OCI-LY7 (cell line): ENCODE results near the gene CERS6. TPM values are rescaled to one million over a fixed set of nuclear protein-coding genes. Genes with fewer than 3 reads are reported as not detected.

Experiments used
- BruUV-seq: library from RNA; stranded (reverse); fragments of 400-500 nt; replicated peaks from 2 replicates; lab custom pipeline; 2021; lab: Mats Ljungman, UMichigan
- CTCF ChIA-PET: fragments of 300-600 bp; sonication (Branson Sonifier 250); formaldehyde crosslinking; loops from one replicate; lab custom pipeline; 2022; ENCODE audit warnings: antibody characterized with exemption; ENCODE audit not compliant: unreplicated experiment; lab: Charles Lee
- POLR2A ChIA-PET: fragments of 300-600 bp; sonication (Branson Sonifier 250); formaldehyde crosslinking; loops from one replicate; lab custom pipeline; 2022; ENCODE audit warnings: antibody characterized with exemption; lab: Charles Lee
- DNase-seq: peaks from one replicate; pipeline ENCODE4 v3.0.0-alpha.2; 2015; ENCODE audit warnings: low spot score
- H2AFZ ChIP-seq: fragments of 200-600 bp; sonication (generic), shearing (Covaris generic); 2 replicates; pipeline ENCODE4 v1.6.1; 2014; ENCODE audit warnings: mild to moderate bottlenecking, antibody characterized with exemption, low read length, moderate library complexity
- H3K27ac ChIP-seq: fragments of 200-600 bp; sonication (generic); 2 replicates; pipeline ENCODE4 v1.5.1; 2014; ENCODE audit warnings: mixed run types, low read depth, mild to moderate bottlenecking, moderate library complexity, low read length, inconsistent platforms; ENCODE audit not compliant: poor library complexity, severe bottlenecking
- H3K36me3 ChIP-seq: fragments of 200-600 bp; sonication (generic); 2 replicates; pipeline ENCODE4 v1.6.1; 2014; ENCODE audit warnings: mild to moderate bottlenecking, antibody characterized with exemption, low read length, moderate library complexity, mixed read lengths; ENCODE audit not compliant: insufficient read depth
- H3K4me1 ChIP-seq: fragments of 200-600 bp; sonication (generic); 2 replicates; pipeline ENCODE4 v1.5.1; 2014; ENCODE audit warnings: mild to moderate bottlenecking, low read length; ENCODE audit not compliant: insufficient read depth, poor library complexity, severe bottlenecking
- H3K4me2 ChIP-seq: fragments of 200-600 bp; sonication (generic); 2 replicates; pipeline ENCODE4 v1.6.1; 2014; ENCODE audit warnings: mild to moderate bottlenecking, low read length
- H3K4me3 ChIP-seq: fragments of 200-600 bp; sonication (generic); 2 replicates; pipeline ENCODE4 v1.5.1; 2014; ENCODE audit warnings: mild to moderate bottlenecking, low read depth, low read length; ENCODE audit not compliant: poor library complexity, severe bottlenecking
- H3K79me2 ChIP-seq: fragments of 200-600 bp; sonication (generic); 2 replicates; pipeline ENCODE4 v1.6.1; 2016; ENCODE audit warnings: low read depth, mild to moderate bottlenecking, low read length, moderate library complexity, mixed read lengths; ENCODE audit not compliant: insufficient read depth
- H3K9me2 ChIP-seq: fragments of 200-600 bp; sonication (generic); 2 replicates; pipeline ENCODE4 v1.6.1; 2016; ENCODE audit warnings: mild to moderate bottlenecking, low read length, mixed read lengths; ENCODE audit not compliant: insufficient read depth
- H3K9me3 ChIP-seq: fragments of 200-600 bp; sonication (generic); 2 replicates; pipeline ENCODE4 v1.6.1; 2014; ENCODE audit warnings: mild to moderate bottlenecking, mixed run types, low read length, mixed read lengths
- H4K20me1 ChIP-seq: fragments of 200-600 bp; sonication (generic); 2 replicates; pipeline ENCODE4 v1.6.1; 2014; ENCODE audit warnings: mild to moderate bottlenecking, antibody characterized with exemption, low read length, moderate library complexity, mixed read lengths; ENCODE audit not compliant: insufficient read depth
- EZH2phosphoT487 ChIP-seq: fragments of 200-600 bp; sonication (generic); IDR thresholded peaks from 2 replicates; pipeline ENCODE4 v1.6.1; 2018; ENCODE audit warnings: low read depth, borderline replicate concordance, mild to moderate bottlenecking, mixed run types, antibody characterized with exemption, low read length, moderate library complexity, mixed read lengths
- intact Hi-C: fragments of 100-400 bp; cut with micrococcal nuclease; formaldehyde crosslinking; loops from one replicate; pipeline ENCODE4 v1.10.0; 2022; ENCODE audit not compliant: unreplicated experiment
- total RNA-seq, 2 experiments: library from RNA; depleted of rRNA in 1 of 2; stranded (reverse); fragments of >200 nt in 1 of 2; shearing (Covaris generic) in 1 of 2; gene quantifications; 2 replicates each; pipeline ENCODE4 v1.2.3, GENCODE V29; 2014 to 2022
- TF ChIP-seq, protein P1 (sequence below): fragments of 200-600 bp; sonication (generic); conservative IDR thresholded peaks from 2 replicates; pipeline ENCODE4 v1.5.1; 2014; ENCODE audit warnings: mild to moderate bottlenecking, antibody characterized with exemption, low read length, moderate library complexity, mixed read lengths

CERS6 gene
- total RNA-seq, 2 experiments from 2014 or later = 0.04 TPM; not detected in 1

DNA sequence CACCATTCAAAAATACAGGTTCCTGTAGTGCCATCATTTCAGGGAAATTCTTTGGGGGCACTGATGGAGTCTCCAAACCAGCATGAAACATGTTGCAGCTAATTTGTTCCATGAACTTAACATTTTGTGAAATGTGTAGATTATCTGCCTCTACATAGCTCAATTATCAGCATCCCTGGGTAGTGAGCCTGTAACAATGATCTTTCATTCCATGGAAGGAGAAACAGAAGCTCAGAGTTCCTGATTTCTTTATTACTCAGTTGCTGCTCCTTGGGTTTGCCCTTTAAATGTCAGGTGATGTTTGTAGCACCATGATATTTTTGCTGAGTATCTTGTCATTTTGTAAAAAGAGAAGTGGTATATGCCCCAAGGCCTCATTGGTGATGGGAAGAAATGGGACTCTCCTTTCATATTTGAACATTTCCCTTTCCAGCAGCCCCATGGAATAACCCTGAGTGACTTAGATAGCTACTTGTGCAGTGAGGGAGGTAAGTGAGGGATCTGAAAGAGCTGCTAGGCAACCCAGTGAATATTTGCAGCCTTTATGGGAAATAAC, 146.9 kb downstream of the CERS6 start:
- Histone ChIP-seq H3K36me3 (no peaks in the 10 kb centered on the region), H3K4me1 (no peaks in the 10 kb centered on the region), H3K9me3 (no peaks in the 10 kb centered on the region), H4K20me1 (no peaks in the 10 kb centered on the region), H3K4me2 (no peak overlapping the region), H3K4me3 (no peak overlapping the region), H3K79me2 (no peaks in the 10 kb centered on the region), H3K9me2 (no peaks in the 10 kb centered on the region), H3K27ac (no peak overlapping the region), H2AFZ (no peak overlapping the region)
- ChIA-PET POLR2A (no interaction called here), CTCF (no interaction called here)
- no peak for TF ChIP-seq EZH2phosphoT487
- TF ChIP-seq, protein P1, sequence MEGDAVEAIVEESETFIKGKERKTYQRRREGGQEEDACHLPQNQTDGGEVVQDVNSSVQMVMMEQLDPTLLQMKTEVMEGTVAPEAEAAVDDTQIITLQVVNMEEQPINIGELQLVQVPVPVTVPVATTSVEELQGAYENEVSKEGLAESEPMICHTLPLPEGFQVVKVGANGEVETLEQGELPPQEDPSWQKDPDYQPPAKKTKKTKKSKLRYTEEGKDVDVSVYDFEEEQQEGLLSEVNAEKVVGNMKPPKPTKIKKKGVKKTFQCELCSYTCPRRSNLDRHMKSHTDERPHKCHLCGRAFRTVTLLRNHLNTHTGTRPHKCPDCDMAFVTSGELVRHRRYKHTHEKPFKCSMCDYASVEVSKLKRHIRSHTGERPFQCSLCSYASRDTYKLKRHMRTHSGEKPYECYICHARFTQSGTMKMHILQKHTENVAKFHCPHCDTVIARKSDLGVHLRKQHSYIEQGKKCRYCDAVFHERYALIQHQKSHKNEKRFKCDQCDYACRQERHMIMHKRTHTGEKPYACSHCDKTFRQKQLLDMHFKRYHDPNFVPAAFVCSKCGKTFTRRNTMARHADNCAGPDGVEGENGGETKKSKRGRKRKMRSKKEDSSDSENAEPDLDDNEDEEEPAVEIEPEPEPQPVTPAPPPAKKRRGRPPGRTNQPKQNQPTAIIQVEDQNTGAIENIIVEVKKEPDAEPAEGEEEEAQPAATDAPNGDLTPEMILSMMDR = no peak
- intact Hi-C loops = no loop called here
- BruUV-seq = no TSS peak
- DNase-seq = no peak

DNA sequence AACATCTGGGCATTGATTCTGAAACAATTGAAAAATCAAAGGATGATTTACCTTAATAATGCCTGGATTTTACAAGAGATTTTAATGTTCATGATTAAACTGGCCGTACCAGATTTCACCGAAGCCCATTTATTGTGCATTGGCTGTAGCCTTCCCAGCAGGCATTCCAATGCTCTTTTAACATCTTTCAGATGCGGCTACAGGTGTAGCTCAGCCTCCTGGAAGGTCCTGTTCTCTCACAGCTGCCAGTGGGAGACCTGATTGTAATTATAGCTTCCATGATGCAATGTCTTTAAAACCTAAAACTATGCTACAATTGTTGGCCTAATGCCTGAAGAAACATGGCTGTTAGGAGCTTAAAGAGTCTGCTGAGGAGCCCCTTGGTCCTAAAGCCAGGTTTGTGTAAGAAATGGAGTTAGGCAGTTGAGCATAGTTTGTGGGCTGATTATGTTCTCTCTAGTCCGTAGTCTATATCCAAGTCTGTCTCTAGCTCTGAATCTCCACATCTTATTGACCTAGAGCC, 147.4 kb downstream of the CERS6 start:
- BruUV-seq = no TSS peak
- intact Hi-C loops = no loop called here

DNA sequence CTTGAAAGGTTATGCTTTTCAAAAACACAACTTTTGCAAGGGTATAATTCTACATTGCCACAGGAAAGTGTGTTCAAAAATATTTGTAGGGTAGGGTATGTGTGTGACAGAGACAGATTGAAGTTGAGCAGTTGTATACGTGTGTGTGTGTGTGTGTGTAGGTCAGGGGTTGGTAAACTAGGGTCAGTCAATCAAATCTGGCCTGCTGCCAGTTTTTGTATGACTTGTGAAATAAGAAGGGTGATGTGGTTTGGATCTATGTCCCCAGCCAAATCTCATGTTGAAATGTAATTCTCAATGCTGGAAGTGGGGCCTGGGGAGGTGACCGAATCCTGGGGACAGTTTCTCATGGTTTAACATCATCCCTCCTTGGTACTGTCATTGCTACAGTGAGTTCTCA, 148.2 kb downstream of the CERS6 start:
- intact Hi-C loops = no loop called here
- TF ChIP-seq, protein P1 = no peak
- no peak for TF ChIP-seq EZH2phosphoT487
- no peak for DNase-seq
- Histone ChIP-seq H2AFZ (no peak overlapping the region), H3K9me2 (no peaks in the 10 kb centered on the region), H3K4me2 (no peak overlapping the region), H3K27ac (no peak overlapping the region), H3K4me3 (no peak overlapping the region), H3K79me2 (no peaks in the 10 kb centered on the region), H3K36me3 (no peaks in the 10 kb centered on the region), H3K4me1 (no peaks in the 10 kb centered on the region), H3K9me3 (no peaks in the 10 kb centered on the region), H4K20me1 (no peaks in the 10 kb centered on the region)
- no TSS peak for BruUV-seq
- ChIA-PET CTCF (no interaction called here), POLR2A (no interaction called here)

More for the DNA sequence above, 147.4 kb downstream of the CERS6 start:
- Histone ChIP-seq H3K9me3 (no peaks in the 10 kb centered on the region), H3K9me2 (no peaks in the 10 kb centered on the region), H3K4me3 (no peak overlapping the region), H2AFZ (no peak overlapping the region), H3K4me2 (no peak overlapping the region), H3K27ac (no peak overlapping the region), H3K79me2 (no peaks in the 10 kb centered on the region), H3K4me1 (no peaks in the 10 kb centered on the region), H3K36me3 (no peaks in the 10 kb centered on the region), H4K20me1 (no peaks in the 10 kb centered on the region)
- DNase-seq = no peak
- ChIA-PET POLR2A (no interaction called here), CTCF (no interaction called here)
- TF ChIP-seq EZH2phosphoT487 = no peak
- TF ChIP-seq, protein P1 = no peak
